Liver (tissue), 3 donors: ENCODE data around the gene PPP2R2B.

ENCODE experiments used
- ATF3 ChIP-seq: IDR thresholded peaks from 2 replicates; pipeline ENCODE4 v1.6.1; 2016; ENCODE audit warnings: antibody characterized with exemption
- CTCF ChIP-seq: fragments of 150-350 bp; IDR thresholded peaks from 2 replicates; pipeline ENCODE4 v1.5.1; 2017; ENCODE audit warnings: improper control_type of control experiment, low read depth, low read length; ENCODE audit not compliant: missing input control
- EGR1 ChIP-seq, 2 donors: IDR thresholded peaks; 2 replicates each; pipeline ENCODE4 v1.6.1; 2016 to 2018; ENCODE audit warnings: antibody characterized with exemption in 2 of 2, low read depth in 2 of 2
- FOXA1 ChIP-seq: IDR thresholded peaks from 2 replicates; pipeline ENCODE4 v1.6.1; 2016; ENCODE audit warnings: antibody characterized with exemption
- FOXA2 ChIP-seq: IDR thresholded peaks from 2 replicates; pipeline ENCODE4 v1.6.1; 2016; ENCODE audit warnings: antibody characterized with exemption
- GABPA ChIP-seq, 2 donors: IDR thresholded peaks in 1 of 2; conservative IDR thresholded peaks in 1 of 2; 2 replicates each; pipeline ENCODE4 v1.6.1; 2016; ENCODE audit warnings: antibody characterized with exemption in 2 of 2, mild to moderate bottlenecking in 1 of 2, moderate library complexity in 1 of 2
- JUND ChIP-seq, 2 donors: IDR thresholded peaks; 2 replicates each; pipeline ENCODE4 v1.6.1; 2016; ENCODE audit warnings: antibody characterized with exemption in 2 of 2
- MAX ChIP-seq: IDR thresholded peaks from 2 replicates; pipeline ENCODE4 v1.6.1; 2016; ENCODE audit warnings: antibody characterized with exemption
- RAD21 ChIP-seq, 2 donors: IDR thresholded peaks; 2 replicates each; pipeline ENCODE4 v1.6.1; 2016; ENCODE audit warnings: antibody characterized with exemption in 2 of 2, mild to moderate bottlenecking in 2 of 2
- REST ChIP-seq: IDR thresholded peaks from 2 replicates; pipeline ENCODE4 v1.6.1; 2016; ENCODE audit warnings: antibody characterized with exemption, mild to moderate bottlenecking
- SP1 ChIP-seq: IDR thresholded peaks from 2 replicates; pipeline ENCODE4 v1.6.1; 2018; ENCODE audit warnings: antibody characterized with exemption, mild to moderate bottlenecking
- TAF1 ChIP-seq: conservative IDR thresholded peaks from 2 replicates; pipeline ENCODE4 v1.6.1; 2016; ENCODE audit warnings: antibody characterized with exemption, mild to moderate bottlenecking
- YY1 ChIP-seq: IDR thresholded peaks from 2 replicates; pipeline ENCODE4 v1.6.1; 2016; ENCODE audit warnings: antibody characterized with exemption, mild to moderate bottlenecking
- ZBTB33 ChIP-seq: IDR thresholded peaks from 2 replicates; pipeline ENCODE4 v1.6.1; 2016; ENCODE audit warnings: antibody characterized with exemption
- donor health status: healthy.
- donor health status: healthy.

GRCh38 chr5:146632620-146633322, 245.8 kb downstream of the PPP2R2B start:
- TF ChIP-seq CTCF, result no peak
- no peak for TF ChIP-seq SP1
- no peak for TF ChIP-seq YY1
- no peak for TF ChIP-seq ATF3
- TF ChIP-seq RAD21 (IDR thresholded peaks at IDR 0.05), result no peak
- no peak for TF ChIP-seq EGR1 (IDR thresholded peaks at IDR 0.05; ENCODE audit: low read depth in 2 of 2)
- TF ChIP-seq GABPA (IDR thresholded peaks at IDR 0.05 in 1 of 2, conservative IDR thresholded peaks at IDR 0.05 in 1 of 2), result no peak
- no peak for TF ChIP-seq ZBTB33
- no peak for TF ChIP-seq TAF1
- TF ChIP-seq MAX, result no peak
- no peak for TF ChIP-seq JUND (IDR thresholded peaks at IDR 0.05)
- no peak for TF ChIP-seq FOXA2
- no peak for TF ChIP-seq REST
- TF ChIP-seq FOXA1, result no peak
